PC-3 (cell line): ENCODE measurements around the gene CEP152.

ENCODE experiments used
- CTCF ChIP-seq: fragments of 300-600 bp; sonication (generic); conservative IDR thresholded peaks from 2 replicates; pipeline ENCODE4 v1.5.1; 2017; ENCODE audit warnings: antibody characterized with exemption, low read depth, mild to moderate bottlenecking, low read length
- EZH2 ChIP-seq: fragments of 300-600 bp; sonication (generic); IDR thresholded peaks from one replicate; pipeline ENCODE4 v1.6.1; 2017; ENCODE audit warnings: antibody characterized with exemption, mild to moderate bottlenecking, low read length; ENCODE audit not compliant: unreplicated experiment
- EZH2phosphoT487 ChIP-seq: fragments of 300-600 bp; sonication (generic); IDR thresholded peaks from 2 replicates; pipeline ENCODE4 v1.6.1; 2018; ENCODE audit warnings: mild to moderate bottlenecking, antibody characterized with exemption, low read length, borderline replicate concordance

DNA sequence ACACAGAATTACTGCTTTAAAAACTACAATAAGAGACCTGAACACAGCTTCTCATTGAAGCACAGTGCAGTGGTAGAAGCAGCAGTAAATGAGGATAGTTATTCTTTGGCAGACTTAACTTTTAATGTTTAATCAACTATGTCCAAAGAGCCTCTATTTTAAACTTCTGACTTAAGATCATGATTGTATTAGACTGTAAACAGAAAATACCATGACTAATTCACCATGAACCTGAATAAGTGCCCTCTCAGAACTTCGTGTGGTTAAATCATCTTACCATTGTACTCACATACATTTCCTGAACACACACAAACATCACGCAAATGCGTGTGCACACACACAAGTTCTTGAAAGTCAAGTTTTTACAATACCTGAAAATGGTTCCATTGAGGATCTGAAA is 13.9 kb downstream of the CEP152 start:
- no peak for TF ChIP-seq CTCF
- TF ChIP-seq EZH2phosphoT487 = no peak
- TF ChIP-seq EZH2 = no peak
